WTC11 (cell line): ENCODE measurements around the gene OR6N2.

Experiments
- ATF1 ChIP-seq: sonication (generic); formaldehyde crosslinking; IDR thresholded peaks from 2 replicates; pipeline ENCODE4 v1.8.1; 2023; ENCODE audit warnings: mild to moderate bottlenecking, moderate library complexity, missing genetic modification reagents
- CREB1 ChIP-seq: sonication (generic); formaldehyde crosslinking; IDR thresholded peaks from 2 replicates; pipeline ENCODE4 v1.8.0; 2023; ENCODE audit warnings: mild to moderate bottlenecking, missing genetic modification reagents
- CTCF ChIP-seq: fragments of 200-600 bp; IDR thresholded peaks from 2 replicates; pipeline ENCODE4 v1.8.0; 2022; ENCODE audit warnings: antibody characterized with exemption
- FOXP4 ChIP-seq: sonication (generic); formaldehyde crosslinking; IDR thresholded peaks from 2 replicates; pipeline ENCODE4 v1.8.0; 2022; ENCODE audit warnings: mild to moderate bottlenecking, missing genetic modification reagents
- JUN ChIP-seq: sonication (generic); formaldehyde crosslinking; IDR thresholded peaks from 2 replicates; pipeline ENCODE4 v1.8.0; 2023; ENCODE audit warnings: mild to moderate bottlenecking, missing genetic modification reagents
- MAX ChIP-seq: sonication (generic); formaldehyde crosslinking; IDR thresholded peaks from 2 replicates; pipeline ENCODE4 v1.8.0; 2022; ENCODE audit warnings: mild to moderate bottlenecking, missing genetic modification reagents
- PREB ChIP-seq: sonication (generic); formaldehyde crosslinking; IDR thresholded peaks from 2 replicates; pipeline ENCODE4 v1.8.1; 2022; ENCODE audit warnings: mild to moderate bottlenecking, missing genetic modification reagents, moderate library complexity, borderline replicate concordance
- PRRX2 ChIP-seq: fragments of 250-450 bp; sonication (Bioruptor Pico); IDR thresholded peaks from 2 replicates; pipeline ENCODE4 v1.8.0; 2021; ENCODE audit warnings: mild to moderate bottlenecking
- SMAD3 ChIP-seq: sonication (generic); formaldehyde crosslinking; IDR thresholded peaks from 2 replicates; pipeline ENCODE4 v1.8.0; 2022; ENCODE audit warnings: missing genetic modification reagents, mild to moderate bottlenecking, borderline replicate concordance
- SP1 ChIP-seq: sonication (generic); formaldehyde crosslinking; conservative IDR thresholded peaks from 2 replicates; pipeline ENCODE4 v1.8.1; 2022; ENCODE audit warnings: missing genetic modification reagents
- ZNF512 ChIP-seq: sonication (generic); formaldehyde crosslinking; IDR thresholded peaks from 2 replicates; pipeline ENCODE4 v1.8.1; 2022; ENCODE audit warnings: missing genetic modification reagents, borderline replicate concordance
- ZNF532 ChIP-seq: fragments of 250-450 bp; sonication (Bioruptor Pico); IDR thresholded peaks from 2 replicates; pipeline ENCODE4 v1.9.0; 2021; ENCODE audit warnings: mild to moderate bottlenecking, borderline replicate concordance

- TF ChIP-seq ZNF532 (CRISPR knock-in tag) (no peak), ATF1 (CRISPR knock-in tag) (no peak), CTCF (no peak), CREB1 (CRISPR knock-in tag) (no peak), ZNF512 (CRISPR knock-in tag) (no peak), SMAD3 (CRISPR knock-in tag) (no peak), SP1 (CRISPR knock-in tag) (no peak), FOXP4 (CRISPR knock-in tag) (no peak), MAX (CRISPR knock-in tag) (no peak), PRRX2 (CRISPR knock-in tag) (no peak), JUN (CRISPR knock-in tag) (no peak), PREB (no peak)
These were observed 13.2 kb upstream of the OR6N2 start for GRCh38 chr1:158794247-158794646.
